Gastroesophageal sphincter (tissue), 3 donors: ENCODE data around the gene LSM4.

Experiments used
- EP300 ChIP-seq: sonication (generic); formaldehyde crosslinking; IDR thresholded peaks from one replicate; pipeline ENCODE4 v1.6.1; 2017; ENCODE audit warnings: antibody characterized with exemption, mild to moderate bottlenecking
- POLR2A ChIP-seq, 2 donors: fragments of 450-650 bp; IDR thresholded peaks; one replicate each; pipeline ENCODE4 v1.6.1; 2017; ENCODE audit warnings: antibody characterized with exemption in 2 of 2, mild to moderate bottlenecking in 2 of 2, moderate library complexity in 1 of 2
- POLR2AphosphoS5 ChIP-seq: sonication (generic); formaldehyde crosslinking; IDR thresholded peaks from one replicate; pipeline ENCODE4 v1.6.1; 2017; ENCODE audit warnings: antibody characterized with exemption
- TF ChIP-seq, protein P1 (sequence below), 4 experiments: fragments of 200-600 bp in 2 of 4; fragments of 450-650 bp in 2 of 4; sonication (generic) in 1 of 4; IDR thresholded peaks; one replicate each; pipeline ENCODE4 v1.5.1; 2017 to 2019; ENCODE audit warnings: antibody characterized with exemption in 4 of 4, mild to moderate bottlenecking in 2 of 4, moderate library complexity in 2 of 4

DNA sequence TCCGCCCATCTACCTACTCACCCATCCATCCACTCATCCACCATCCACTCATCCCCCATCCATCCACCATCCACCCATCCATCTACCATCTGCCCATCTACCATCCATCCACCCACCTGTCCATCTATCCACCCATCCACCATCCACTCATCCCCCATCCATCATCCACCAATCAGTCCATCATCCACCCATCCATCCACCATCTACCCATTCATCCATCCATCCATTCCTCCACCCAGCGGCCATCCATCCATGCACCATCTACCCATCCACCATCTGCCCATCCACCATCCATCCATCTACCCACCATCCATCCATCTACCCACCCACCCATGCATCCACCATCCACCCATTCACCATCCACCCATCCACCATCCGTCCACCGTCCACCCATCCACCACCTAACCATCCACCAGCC is 27.8 kb downstream of the LSM4 start:
- TF ChIP-seq POLR2AphosphoS5 (no peak), EP300 (no peak), POLR2A (IDR thresholded peaks at IDR 0.05) (no peak)
- TF ChIP-seq, protein P1, sequence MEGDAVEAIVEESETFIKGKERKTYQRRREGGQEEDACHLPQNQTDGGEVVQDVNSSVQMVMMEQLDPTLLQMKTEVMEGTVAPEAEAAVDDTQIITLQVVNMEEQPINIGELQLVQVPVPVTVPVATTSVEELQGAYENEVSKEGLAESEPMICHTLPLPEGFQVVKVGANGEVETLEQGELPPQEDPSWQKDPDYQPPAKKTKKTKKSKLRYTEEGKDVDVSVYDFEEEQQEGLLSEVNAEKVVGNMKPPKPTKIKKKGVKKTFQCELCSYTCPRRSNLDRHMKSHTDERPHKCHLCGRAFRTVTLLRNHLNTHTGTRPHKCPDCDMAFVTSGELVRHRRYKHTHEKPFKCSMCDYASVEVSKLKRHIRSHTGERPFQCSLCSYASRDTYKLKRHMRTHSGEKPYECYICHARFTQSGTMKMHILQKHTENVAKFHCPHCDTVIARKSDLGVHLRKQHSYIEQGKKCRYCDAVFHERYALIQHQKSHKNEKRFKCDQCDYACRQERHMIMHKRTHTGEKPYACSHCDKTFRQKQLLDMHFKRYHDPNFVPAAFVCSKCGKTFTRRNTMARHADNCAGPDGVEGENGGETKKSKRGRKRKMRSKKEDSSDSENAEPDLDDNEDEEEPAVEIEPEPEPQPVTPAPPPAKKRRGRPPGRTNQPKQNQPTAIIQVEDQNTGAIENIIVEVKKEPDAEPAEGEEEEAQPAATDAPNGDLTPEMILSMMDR (IDR thresholded peaks at IDR 0.05): no peak
